ENCODE data around the gene UBAP1L.

Gene UBAP1L

GRCh38 chr15:65067317-65067644 lies 47.7 kb downstream of the UBAP1L start:
- H3K9me3 Mint-ChIP-seq: no peaks in the 10 kb centered on the region
- H3K4me1 Mint-ChIP-seq: peaks cover 69% of the 10 kb centered on the region
- peak overlapping the region; percentile 93 to 95 (median 94) for H3K27ac Mint-ChIP-seq
- peaks cover 14% of the 10 kb centered on the region for H3K27me3 Mint-ChIP-seq (ENCODE audit: low read depth)
- peak overlapping the region; percentile 90 to 93 (median 92) for H3K4me3 Mint-ChIP-seq
- H3K36me3 Mint-ChIP-seq (ENCODE audit: low read depth): peaks cover 15% of the 10 kb centered on the region
- TF ChIP-seq, protein P1, sequence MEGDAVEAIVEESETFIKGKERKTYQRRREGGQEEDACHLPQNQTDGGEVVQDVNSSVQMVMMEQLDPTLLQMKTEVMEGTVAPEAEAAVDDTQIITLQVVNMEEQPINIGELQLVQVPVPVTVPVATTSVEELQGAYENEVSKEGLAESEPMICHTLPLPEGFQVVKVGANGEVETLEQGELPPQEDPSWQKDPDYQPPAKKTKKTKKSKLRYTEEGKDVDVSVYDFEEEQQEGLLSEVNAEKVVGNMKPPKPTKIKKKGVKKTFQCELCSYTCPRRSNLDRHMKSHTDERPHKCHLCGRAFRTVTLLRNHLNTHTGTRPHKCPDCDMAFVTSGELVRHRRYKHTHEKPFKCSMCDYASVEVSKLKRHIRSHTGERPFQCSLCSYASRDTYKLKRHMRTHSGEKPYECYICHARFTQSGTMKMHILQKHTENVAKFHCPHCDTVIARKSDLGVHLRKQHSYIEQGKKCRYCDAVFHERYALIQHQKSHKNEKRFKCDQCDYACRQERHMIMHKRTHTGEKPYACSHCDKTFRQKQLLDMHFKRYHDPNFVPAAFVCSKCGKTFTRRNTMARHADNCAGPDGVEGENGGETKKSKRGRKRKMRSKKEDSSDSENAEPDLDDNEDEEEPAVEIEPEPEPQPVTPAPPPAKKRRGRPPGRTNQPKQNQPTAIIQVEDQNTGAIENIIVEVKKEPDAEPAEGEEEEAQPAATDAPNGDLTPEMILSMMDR (IDR thresholded peaks at IDR 0.05; ENCODE audit: unreplicated experiment in 3 of 3): no peak

GRCh38 chr15:65066635-65067316 lies 48.2 kb downstream of the UBAP1L start:
- Mint-ChIP-seq H3K4me3 (peak overlapping the region; percentile 90 to 93 (median 92)), H3K9me3 (no peaks in the 10 kb centered on the region), H3K36me3 (ENCODE audit: low read depth) (peaks cover 17% of the 10 kb centered on the region), H3K4me1 (peaks cover 65% of the 10 kb centered on the region), H3K27ac (peak overlapping the region; percentile 93 to 95 (median 94)), H3K27me3 (ENCODE audit: low read depth) (peaks cover 14% of the 10 kb centered on the region)
- TF ChIP-seq, protein P1 (IDR thresholded peaks at IDR 0.05; ENCODE audit: unreplicated experiment in 3 of 3): no peak

GRCh38 chr15:65066001-65066634 lies 48.9 kb downstream of the UBAP1L start:
- TF ChIP-seq, protein P1 (IDR thresholded peaks at IDR 0.05; ENCODE audit: unreplicated experiment in 3 of 3): no peak
- Mint-ChIP-seq H3K9me3 (no peaks in the 10 kb centered on the region), H3K27me3 (ENCODE audit: low read depth) (peaks cover 14% of the 10 kb centered on the region), H3K4me3 (peak overlapping the region; percentile 90 to 93 (median 92)), H3K4me1 (peaks cover 58% of the 10 kb centered on the region), H3K36me3 (ENCODE audit: low read depth) (peaks cover 18% of the 10 kb centered on the region), H3K27ac (peak overlapping the region; percentile 93 to 95 (median 94))

DNA sequence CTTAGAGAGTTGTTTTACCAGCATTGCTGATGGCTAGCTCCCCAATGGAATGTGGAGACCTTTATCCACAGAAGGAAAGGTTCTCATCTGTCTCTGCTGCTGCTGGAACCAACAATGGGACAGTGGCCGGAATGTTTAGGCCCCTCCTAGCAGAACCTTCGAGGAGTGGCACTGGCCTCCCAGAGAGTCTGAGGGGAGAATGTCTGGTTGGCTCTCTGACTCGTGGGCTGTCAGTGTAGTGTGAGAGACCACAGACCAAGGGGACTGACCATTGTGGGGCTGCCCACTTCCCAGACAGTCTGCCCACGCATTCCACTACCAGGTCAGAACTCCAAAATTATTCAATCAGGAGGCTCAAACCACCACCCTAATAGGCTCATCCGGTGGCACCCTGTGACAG lies 52.3 kb downstream of the UBAP1L start:
- peaks cover 39% of the 10 kb centered on the region for H3K36me3 Mint-ChIP-seq (ENCODE audit: low read depth)
- H3K9me3 Mint-ChIP-seq: no peaks in the 10 kb centered on the region
- peaks cover 5% of the 10 kb centered on the region for H3K27me3 Mint-ChIP-seq (ENCODE audit: low read depth)
- TF ChIP-seq, protein P1 (IDR thresholded peaks at IDR 0.05; ENCODE audit: unreplicated experiment in 3 of 3): no peak
- peak overlapping the region in 1 of 3 experiments; percentile 6 for H3K27ac Mint-ChIP-seq
- H3K4me3 Mint-ChIP-seq: no peak overlapping the region
- H3K4me1 Mint-ChIP-seq: peaks cover 28% of the 10 kb centered on the region

GRCh38 chr15:65062061-65062460 lies 52.9 kb downstream of the UBAP1L start:
- Mint-ChIP-seq H3K27me3 (ENCODE audit: low read depth) (peaks cover 2% of the 10 kb centered on the region), H3K4me3 (no peak overlapping the region), H3K27ac (peak overlapping the region in 1 of 3 experiments; percentile 6), H3K4me1 (peaks cover 30% of the 10 kb centered on the region), H3K36me3 (ENCODE audit: low read depth) (peaks cover 45% of the 10 kb centered on the region), H3K9me3 (no peaks in the 10 kb centered on the region)
- TF ChIP-seq, protein P1 (IDR thresholded peaks at IDR 0.05; ENCODE audit: unreplicated experiment in 3 of 3): no peak
